SU-DHL-6 (cell line): ENCODE measurements around the gene RAPGEF4.

ENCODE experiments used
- H2AFZ ChIP-seq: fragments of 200-600 bp; sonication (generic); 2 replicates; pipeline ENCODE4 v1.6.1; 2014; ENCODE audit warnings: low read depth, mild to moderate bottlenecking, moderate library complexity, mixed read lengths, antibody characterized with exemption, low read length; ENCODE audit not compliant: severe bottlenecking
- H3F3A ChIP-seq: fragments of 200-600 bp; shearing (Covaris generic); 2 replicates; pipeline ENCODE4 v1.6.0; 2016; ENCODE audit warnings: antibody characterized with exemption, mild to moderate bottlenecking; ENCODE audit not compliant: insufficient read depth
- H3K27ac ChIP-seq: fragments of 200-600 bp; sonication (generic); 2 replicates; pipeline ENCODE4 v1.5.1; 2016; ENCODE audit warnings: low read depth, mild to moderate bottlenecking, low read length, moderate library complexity, mixed read lengths
- H3K27me3 ChIP-seq: fragments of 200-600 bp; sonication (generic), shearing (Covaris generic); 2 replicates; pipeline ENCODE4 v1.6.0; 2014; ENCODE audit warnings: mild to moderate bottlenecking, low read length
- H3K36me3 ChIP-seq: fragments of 200-600 bp; sonication (generic); 2 replicates; pipeline ENCODE4 v1.6.1; 2014; ENCODE audit warnings: mild to moderate bottlenecking, low read length, mixed read lengths
- H3K4me2 ChIP-seq: fragments of 300-600, 200-600 bp; shearing (Covaris generic), sonication (generic); 2 replicates; pipeline ENCODE4 v1.6.0; 2014; ENCODE audit warnings: low read length, low read depth, mild to moderate bottlenecking; ENCODE audit not compliant: poor library complexity, severe bottlenecking
- H3K4me3 ChIP-seq: fragments of 200-600 bp; sonication (generic); 2 replicates; pipeline ENCODE4 v1.5.1; 2014; ENCODE audit warnings: antibody characterized with exemption, low read length, mild to moderate bottlenecking, mixed read lengths; ENCODE audit not compliant: insufficient read depth, poor library complexity, severe bottlenecking
- H3K79me2 ChIP-seq: fragments of 200-600 bp; sonication (generic); 2 replicates; pipeline ENCODE4 v1.6.1; 2014; ENCODE audit warnings: mild to moderate bottlenecking, low read length, moderate library complexity; ENCODE audit not compliant: insufficient read depth
- H3K9ac ChIP-seq: fragments of 200-600 bp; sonication (generic); 2 replicates; pipeline ENCODE4 v1.7.0; 2014; ENCODE audit warnings: mild to moderate bottlenecking, low read length
- H3K9me2 ChIP-seq: fragments of 200-600 bp; sonication (generic); replicated peaks from 2 replicates; pipeline ENCODE4 v1.6.1; 2014; ENCODE audit warnings: low read length; ENCODE audit not compliant: insufficient read depth
- H3K9me3 ChIP-seq: fragments of 200-600 bp; sonication (generic); 2 replicates; pipeline ENCODE4 v1.6.1; 2014; ENCODE audit warnings: low read length, mixed read lengths; ENCODE audit not compliant: insufficient read depth
- H4K20me1 ChIP-seq: fragments of 200-600 bp; sonication (generic); 2 replicates; pipeline ENCODE4 v1.6.1; 2014; ENCODE audit warnings: low read depth, mild to moderate bottlenecking, antibody characterized with exemption, low read length, moderate library complexity, mixed read lengths
- CTCF ChIP-seq: fragments of 200-600 bp; sonication (generic); IDR thresholded peaks from one replicate; pipeline ENCODE4 v1.5.1; 2017; ENCODE audit warnings: antibody characterized with exemption, mild to moderate bottlenecking, low read length, moderate library complexity; ENCODE audit not compliant: insufficient read depth, poor library complexity, severe bottlenecking
- EZH2phosphoT487 ChIP-seq: fragments of 200-600 bp; sonication (generic), shearing (Covaris generic); conservative IDR thresholded peaks from 2 replicates; pipeline ENCODE4 v1.6.1; 2018; ENCODE audit warnings: mild to moderate bottlenecking, antibody characterized with exemption, low read length, moderate library complexity, mixed read lengths

Gene RAPGEF4

DNA sequence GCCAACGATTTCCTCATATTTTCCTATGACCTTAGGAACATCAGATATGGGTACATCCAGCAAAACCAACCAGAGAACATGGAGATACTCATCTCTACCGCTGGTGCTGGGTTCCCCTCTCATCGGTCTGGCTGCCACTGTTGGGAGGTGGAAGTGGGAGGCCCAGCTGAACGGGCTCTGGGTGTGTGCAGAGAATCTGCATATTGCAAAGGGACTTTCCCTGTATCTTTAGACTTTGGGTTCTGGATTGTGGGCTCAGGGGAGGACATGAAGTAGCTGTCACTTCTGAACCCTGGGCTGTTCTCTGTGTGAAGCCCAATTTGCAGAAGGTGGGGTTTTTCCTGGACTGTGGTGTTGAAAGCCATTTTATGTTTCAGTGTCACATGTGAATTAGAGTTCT is 30.0 kb downstream of the RAPGEF4 start:
- Histone ChIP-seq H4K20me1 (no peaks in the 10 kb centered on the region), H2AFZ (no peak overlapping the region), H3F3A (no peaks in the 10 kb centered on the region), H3K9ac (no peak overlapping the region), H3K9me3 (no peaks in the 10 kb centered on the region), H3K27ac (no peak overlapping the region), H3K4me3 (no peak overlapping the region), H3K36me3 (no peaks in the 10 kb centered on the region), H3K79me2 (no peaks in the 10 kb centered on the region), H3K27me3 (peaks cover 5% of the 10 kb centered on the region; the same call in 1 of the 2 replicates), H3K9me2 (no peaks in the 10 kb centered on the region), H3K4me2 (no peak overlapping the region)
- TF ChIP-seq EZH2phosphoT487 (no peak), CTCF (no peak)

GRCh38 chr2:172768401-172768800 is 32.8 kb downstream of the RAPGEF4 start:
- H3K4me3 ChIP-seq: no peak overlapping the region
- no peaks in the 10 kb centered on the region for H3K36me3 ChIP-seq
- H3K4me2 ChIP-seq: no peak overlapping the region

GRCh38 chr2:172769879-172770278 is 34.2 kb downstream of the RAPGEF4 start:
- H3K27ac ChIP-seq: no peak overlapping the region
- H3K27me3 ChIP-seq: peaks cover 5% of the 10 kb centered on the region; the same call in 1 of the 2 replicates
- H3F3A ChIP-seq: no peaks in the 10 kb centered on the region
- H2AFZ ChIP-seq: no peak overlapping the region
- H3K4me3 ChIP-seq: no peak overlapping the region
- H3K79me2 ChIP-seq: no peaks in the 10 kb centered on the region
- H3K9me3 ChIP-seq: no peaks in the 10 kb centered on the region
- no peak for TF ChIP-seq EZH2phosphoT487
- TF ChIP-seq CTCF: no peak
- H3K9me2 ChIP-seq: no peaks in the 10 kb centered on the region
- H3K9ac ChIP-seq: no peak overlapping the region
- H3K36me3 ChIP-seq: no peaks in the 10 kb centered on the region
- no peaks in the 10 kb centered on the region for H4K20me1 ChIP-seq
- H3K4me2 ChIP-seq: no peak overlapping the region

More at GRCh38 chr2:172768401-172768800, 32.8 kb downstream of the RAPGEF4 start:
- H3K9me2 ChIP-seq: no peaks in the 10 kb centered on the region
- no peak overlapping the region for H2AFZ ChIP-seq
- no peaks in the 10 kb centered on the region for H3K79me2 ChIP-seq
- no peaks in the 10 kb centered on the region for H3K9me3 ChIP-seq
- H4K20me1 ChIP-seq: no peaks in the 10 kb centered on the region
- H3F3A ChIP-seq: no peaks in the 10 kb centered on the region
- no peak overlapping the region for H3K9ac ChIP-seq
- peaks cover 5% of the 10 kb centered on the region; the same call in 1 of the 2 replicates for H3K27me3 ChIP-seq
- H3K27ac ChIP-seq: no peak overlapping the region
- TF ChIP-seq CTCF (no peak), EZH2phosphoT487 (no peak)

DNA sequence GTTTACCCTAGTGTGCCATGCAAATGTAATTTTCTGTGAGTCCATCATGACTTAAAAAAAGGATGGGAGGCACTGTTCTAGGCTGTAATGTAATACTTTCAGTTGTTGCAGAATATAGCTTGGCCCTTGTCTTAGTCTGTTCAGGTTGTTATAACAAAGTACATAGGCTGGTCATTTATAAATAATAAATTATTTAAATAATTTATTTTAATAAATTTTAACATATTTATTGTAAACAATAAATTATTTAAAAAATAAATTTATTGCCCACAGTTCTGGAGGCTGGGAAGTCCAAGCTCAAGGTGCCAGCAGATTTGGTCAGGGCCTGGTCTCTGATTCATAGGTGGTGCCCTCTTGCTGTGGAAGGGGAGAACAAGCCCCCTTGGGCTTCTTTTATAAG is 35.2 kb downstream of the RAPGEF4 start:
- no peaks in the 10 kb centered on the region for H3K79me2 ChIP-seq
- no peak overlapping the region for H3K4me2 ChIP-seq
- H3F3A ChIP-seq: no peaks in the 10 kb centered on the region
- no peaks in the 10 kb centered on the region for H3K9me3 ChIP-seq
- H2AFZ ChIP-seq: no peak overlapping the region
- no peaks in the 10 kb centered on the region for H3K27me3 ChIP-seq
- H3K9ac ChIP-seq: no peak overlapping the region
- no peak overlapping the region for H3K27ac ChIP-seq
- no peaks in the 10 kb centered on the region for H4K20me1 ChIP-seq
- no peak for TF ChIP-seq EZH2phosphoT487
- no peak for TF ChIP-seq CTCF
- no peaks in the 10 kb centered on the region for H3K9me2 ChIP-seq
- H3K4me3 ChIP-seq: no peak overlapping the region
- H3K36me3 ChIP-seq: no peaks in the 10 kb centered on the region
